SJCRH30 (cell line): ENCODE data around the gene KHDRBS2. TPM values are rescaled to one million over a fixed set of nuclear protein-coding genes. Genes with fewer than 3 reads are reported as not detected.

Experiments
- DNase-seq, 2 experiments: peaks; one replicate each; pipeline ENCODE4 v3.0.0-alpha.2; 2015 to 2020
- H3K27ac ChIP-seq: fragments of 250-450 bp; sonication (Bioruptor Pico); 2 replicates; pipeline ENCODE4 v1.5.1; 2020; ENCODE audit warnings: mild to moderate bottlenecking, moderate library complexity
- H3K27me3 ChIP-seq: fragments of 250-450 bp; sonication (Bioruptor Pico); 2 replicates; pipeline ENCODE4 v1.5.1; 2020; ENCODE audit warnings: mild to moderate bottlenecking, moderate library complexity
- H3K36me3 ChIP-seq: fragments of 250-450 bp; sonication (Bioruptor Pico); 2 replicates; pipeline ENCODE4 v1.5.1; 2020; ENCODE audit warnings: mild to moderate bottlenecking, moderate library complexity
- H3K4me1 ChIP-seq: fragments of 250-450 bp; sonication (Bioruptor Pico); 2 replicates; pipeline ENCODE4 v1.5.1; 2020; ENCODE audit warnings: mild to moderate bottlenecking, moderate library complexity
- H3K4me3 ChIP-seq: fragments of 250-450 bp; sonication (Bioruptor Pico); 2 replicates; pipeline ENCODE4 v1.5.1; 2020; ENCODE audit warnings: mild to moderate bottlenecking, moderate library complexity
- H3K9me3 ChIP-seq: fragments of 250-450 bp; sonication (Bioruptor Pico); replicated peaks from 2 replicates; pipeline ENCODE4 v1.5.1; 2020; ENCODE audit warnings: mild to moderate bottlenecking, moderate library complexity
- total RNA-seq: library from RNA; depleted of rRNA; stranded (reverse); fragments of >200 nt; shearing (Covaris generic); gene quantifications from 2 replicates; pipeline ENCODE4 v1.2.3, GENCODE V29; 2014

KHDRBS2 gene
- total RNA-seq, 1 experiment from 2014 or later = not detected

DNA sequence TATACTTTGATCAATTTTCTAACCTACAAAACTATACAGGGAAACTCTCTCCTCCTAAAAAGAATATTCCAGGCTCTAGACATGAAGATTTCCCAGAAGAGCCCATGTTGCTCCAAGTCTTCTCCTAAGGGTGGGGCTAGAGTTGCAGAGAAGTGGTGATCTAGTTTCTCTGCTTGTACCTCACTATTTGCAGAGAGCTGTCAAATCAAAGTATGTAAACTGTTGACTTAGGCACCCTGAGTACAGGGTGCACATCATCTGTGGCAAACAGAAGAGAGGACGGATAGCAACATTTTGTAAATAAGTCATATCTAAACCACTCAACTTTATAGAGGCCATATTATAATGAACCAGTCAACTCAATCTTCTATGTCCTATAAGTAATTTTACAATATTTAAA, 250.1 kb downstream of the KHDRBS2 start:
- no peaks in the 10 kb centered on the region for H3K36me3 ChIP-seq
- H3K4me3 ChIP-seq = no peak overlapping the region
- no peak overlapping the region for H3K27ac ChIP-seq
- no peak for DNase-seq
- H3K27me3 ChIP-seq = no peaks in the 10 kb centered on the region
- no peaks in the 10 kb centered on the region for H3K9me3 ChIP-seq
- H3K4me1 ChIP-seq = no peaks in the 10 kb centered on the region

DNA sequence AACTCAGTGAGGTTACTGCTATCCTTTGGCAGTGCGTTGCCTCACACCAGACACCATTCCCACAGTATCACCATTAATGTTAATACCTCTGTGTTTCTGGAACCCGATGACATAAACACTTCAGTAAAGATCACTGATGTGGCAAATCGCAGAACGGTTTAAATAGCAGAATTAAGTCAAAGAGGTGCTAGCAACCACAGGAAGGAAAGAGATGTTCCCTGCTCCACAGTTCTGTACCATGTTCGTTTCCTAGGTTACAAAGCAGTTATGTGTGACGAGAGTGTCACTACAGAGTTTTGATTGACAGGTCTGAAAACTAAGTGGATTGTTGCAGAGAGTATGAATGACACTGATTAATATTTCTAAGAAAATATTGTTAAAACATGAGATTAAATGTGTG, 272.3 kb downstream of the KHDRBS2 start:
- H3K4me3 ChIP-seq = no peak overlapping the region
- no peak overlapping the region for H3K27ac ChIP-seq
- no peak for DNase-seq
- H3K27me3 ChIP-seq = no peaks in the 10 kb centered on the region
- no peaks in the 10 kb centered on the region for H3K9me3 ChIP-seq
- no peaks in the 10 kb centered on the region for H3K4me1 ChIP-seq
- no peaks in the 10 kb centered on the region for H3K36me3 ChIP-seq

DNA sequence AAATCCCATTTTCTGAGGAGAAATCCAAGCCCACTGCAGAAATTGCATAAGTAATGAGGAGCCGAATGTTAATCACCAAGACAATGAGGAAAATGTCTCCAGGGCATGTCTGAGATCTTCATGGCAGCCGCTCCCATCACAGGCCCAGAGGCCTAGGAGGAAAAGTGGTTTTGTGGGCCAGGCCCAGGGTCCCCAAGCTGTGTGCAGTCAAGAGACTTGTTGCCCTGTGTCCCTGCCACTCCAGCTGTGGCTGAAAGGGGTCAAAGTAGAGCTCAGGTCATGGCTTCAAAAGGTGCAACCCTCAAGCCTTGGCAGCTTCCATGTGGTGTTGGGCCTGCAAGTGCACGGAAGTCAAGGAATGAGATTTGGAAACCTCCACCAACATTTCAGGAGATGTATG, 276.6 kb downstream of the KHDRBS2 start:
- no peak for DNase-seq
- Histone ChIP-seq H3K27ac (no peak overlapping the region), H3K4me1 (no peaks in the 10 kb centered on the region), H3K27me3 (no peaks in the 10 kb centered on the region), H3K4me3 (no peak overlapping the region), H3K36me3 (no peaks in the 10 kb centered on the region), H3K9me3 (no peaks in the 10 kb centered on the region)

DNA sequence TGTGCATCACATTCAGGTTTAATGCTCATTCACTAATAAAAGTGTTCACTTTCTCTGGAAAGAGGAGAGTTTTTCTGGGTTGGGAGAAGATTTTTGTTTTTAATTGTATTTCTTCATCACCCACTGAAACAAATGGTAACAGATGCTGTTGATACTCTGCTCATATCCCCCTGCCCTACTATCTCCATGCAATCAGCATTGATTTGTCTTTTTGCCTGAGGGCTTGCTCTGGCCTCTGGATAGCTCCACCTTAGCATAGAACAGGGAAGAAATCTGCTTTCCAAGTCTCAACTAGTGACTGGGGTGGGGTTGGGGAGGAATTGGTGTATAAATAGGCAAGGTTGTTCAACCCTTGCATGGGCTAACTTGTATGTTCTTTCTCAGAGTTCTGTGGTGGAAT, 296.4 kb downstream of the KHDRBS2 start:
- H3K4me3 ChIP-seq = no peak overlapping the region
- no peaks in the 10 kb centered on the region for H3K36me3 ChIP-seq
- no peak for DNase-seq
- H3K9me3 ChIP-seq = no peaks in the 10 kb centered on the region
- H3K4me1 ChIP-seq = no peaks in the 10 kb centered on the region
- H3K27ac ChIP-seq = no peak overlapping the region
- no peaks in the 10 kb centered on the region for H3K27me3 ChIP-seq

DNA sequence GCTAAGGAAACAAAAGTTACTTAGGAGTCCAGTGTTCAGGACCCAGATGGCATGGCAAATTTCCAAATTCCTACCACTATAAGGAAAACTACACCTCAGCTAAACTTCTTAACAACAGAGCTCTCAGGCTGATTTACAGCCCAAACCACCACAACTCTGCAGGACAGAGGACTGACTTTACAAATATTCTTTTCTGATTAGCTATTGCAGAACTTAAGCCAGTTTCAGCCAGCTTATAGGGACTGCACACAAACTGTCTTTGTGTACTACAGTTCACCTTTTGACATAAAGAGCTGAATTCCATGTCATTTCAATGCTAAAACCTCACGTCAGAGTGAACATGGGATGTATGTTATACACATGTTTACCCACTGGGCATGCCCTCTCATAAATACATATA, 305.4 kb downstream of the KHDRBS2 start:
- Histone ChIP-seq H3K4me1 (no peaks in the 10 kb centered on the region), H3K27ac (no peak overlapping the region), H3K27me3 (no peaks in the 10 kb centered on the region), H3K36me3 (no peaks in the 10 kb centered on the region), H3K4me3 (no peak overlapping the region), H3K9me3 (no peaks in the 10 kb centered on the region)
- no peak for DNase-seq

DNA sequence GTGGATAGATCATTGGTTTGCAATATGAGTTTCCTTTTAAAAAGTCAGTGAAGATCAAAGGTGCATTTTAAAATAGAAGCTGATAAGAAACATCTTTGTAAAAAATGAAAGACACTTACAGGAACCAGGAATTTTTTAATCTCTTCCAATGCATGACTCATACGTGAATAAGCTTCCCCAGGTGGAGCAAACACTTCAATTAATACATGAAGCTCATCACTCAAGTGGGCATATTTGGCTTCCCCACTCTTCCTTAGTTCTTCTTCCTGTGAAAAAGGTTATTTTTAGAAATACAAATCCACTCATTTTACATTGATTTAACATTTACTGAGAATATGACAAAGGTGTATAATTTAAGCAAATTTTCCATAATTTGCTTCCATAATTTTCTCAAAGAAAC, 308.1 kb downstream of the KHDRBS2 start:
- Histone ChIP-seq H3K4me1 (no peaks in the 10 kb centered on the region), H3K9me3 (no peaks in the 10 kb centered on the region), H3K27me3 (no peaks in the 10 kb centered on the region), H3K36me3 (no peaks in the 10 kb centered on the region), H3K4me3 (no peak overlapping the region), H3K27ac (no peak overlapping the region)
- DNase-seq = no peak

DNA sequence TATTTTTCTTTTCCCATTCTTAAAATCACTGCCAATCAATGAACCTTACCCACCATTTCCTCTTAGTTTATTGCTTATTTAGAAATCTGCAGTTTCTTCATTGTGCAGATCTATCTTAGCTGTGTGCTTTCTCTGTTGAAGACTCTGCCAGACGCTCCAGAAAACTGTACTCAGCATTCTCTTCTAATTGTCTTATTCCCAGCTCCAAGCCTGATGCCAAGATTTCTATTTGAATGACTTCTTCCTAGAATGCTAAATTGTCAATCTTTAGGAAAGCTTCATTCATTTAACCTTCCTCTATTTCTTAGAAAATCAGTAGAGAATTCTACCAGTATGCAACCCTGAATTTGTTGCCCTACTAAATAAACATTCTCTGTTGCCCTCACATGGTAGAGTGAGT, 308.9 kb downstream of the KHDRBS2 start:
- H3K27me3 ChIP-seq = no peaks in the 10 kb centered on the region
- no peaks in the 10 kb centered on the region for H3K9me3 ChIP-seq
- H3K36me3 ChIP-seq = no peaks in the 10 kb centered on the region
- no peak overlapping the region for H3K27ac ChIP-seq
- DNase-seq = no peak
- no peak overlapping the region for H3K4me3 ChIP-seq
- H3K4me1 ChIP-seq = no peaks in the 10 kb centered on the region

DNA sequence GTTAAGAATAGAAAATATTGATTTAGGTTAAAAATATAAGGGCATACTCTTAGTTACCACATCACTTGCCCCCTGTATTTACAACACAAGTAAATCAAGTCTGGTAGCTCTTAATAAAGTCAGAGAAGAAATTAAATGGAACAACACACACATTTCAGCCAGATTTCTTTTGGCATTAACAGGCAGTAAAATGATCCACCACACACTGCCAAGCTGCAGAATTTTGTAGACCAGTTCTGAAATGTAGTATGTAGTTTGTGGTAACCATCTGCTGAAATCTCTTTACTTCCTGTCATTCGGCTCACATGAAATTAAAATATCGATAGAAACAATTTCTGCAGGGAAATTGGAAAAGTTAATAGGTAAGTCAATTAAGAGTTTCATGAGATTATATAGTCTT, 326.8 kb downstream of the KHDRBS2 start:
- Histone ChIP-seq H3K9me3 (no peaks in the 10 kb centered on the region), H3K36me3 (no peaks in the 10 kb centered on the region), H3K27ac (no peak overlapping the region), H3K4me1 (no peaks in the 10 kb centered on the region), H3K4me3 (no peak overlapping the region), H3K27me3 (no peaks in the 10 kb centered on the region)
- no peak for DNase-seq

DNA sequence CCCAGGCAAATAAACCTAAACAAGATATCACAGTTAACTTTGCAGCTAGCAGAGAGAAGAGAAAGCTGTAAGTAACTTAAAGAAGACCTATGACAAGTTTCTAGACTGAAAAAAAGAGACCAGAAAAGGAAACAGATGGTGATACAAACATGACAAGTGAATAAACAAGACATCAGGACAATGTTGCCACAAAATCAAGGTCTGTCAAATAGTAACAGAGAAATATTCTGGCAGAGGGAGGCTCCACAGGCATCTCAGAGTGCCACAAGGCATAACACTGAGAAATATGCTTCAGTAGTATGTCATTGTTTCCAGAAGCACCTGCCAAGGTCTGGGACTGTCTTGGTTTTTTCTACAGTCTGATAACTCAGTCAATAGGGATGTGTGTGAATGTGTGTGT, 332.2 kb downstream of the KHDRBS2 start:
- Histone ChIP-seq H3K27me3 (no peaks in the 10 kb centered on the region), H3K9me3 (no peaks in the 10 kb centered on the region), H3K4me3 (no peak overlapping the region), H3K27ac (no peak overlapping the region), H3K36me3 (no peaks in the 10 kb centered on the region), H3K4me1 (no peaks in the 10 kb centered on the region)
- no peak for DNase-seq

DNA sequence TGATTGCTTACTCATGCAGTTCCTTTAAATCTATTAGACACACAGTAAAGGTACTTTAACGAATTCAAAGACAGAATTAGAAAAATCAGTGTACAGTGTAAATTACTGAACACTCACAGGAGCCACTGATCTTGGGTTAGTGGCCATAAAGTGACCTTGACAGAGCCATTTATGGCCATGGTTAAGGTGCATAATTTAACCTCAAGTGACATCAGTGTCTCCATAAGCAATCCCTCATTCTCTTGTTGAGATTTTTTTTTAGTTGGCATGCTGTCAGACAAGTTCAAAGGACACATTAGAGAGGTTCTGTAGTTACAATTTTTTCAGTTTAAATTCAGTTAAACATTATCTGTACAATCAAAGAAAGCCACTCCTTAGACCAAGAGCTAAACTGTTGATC, 334.4 kb downstream of the KHDRBS2 start:
- Histone ChIP-seq H3K36me3 (no peaks in the 10 kb centered on the region), H3K27ac (no peak overlapping the region), H3K9me3 (no peaks in the 10 kb centered on the region), H3K4me1 (no peaks in the 10 kb centered on the region), H3K4me3 (no peak overlapping the region), H3K27me3 (no peaks in the 10 kb centered on the region)
- no peak for DNase-seq

DNA sequence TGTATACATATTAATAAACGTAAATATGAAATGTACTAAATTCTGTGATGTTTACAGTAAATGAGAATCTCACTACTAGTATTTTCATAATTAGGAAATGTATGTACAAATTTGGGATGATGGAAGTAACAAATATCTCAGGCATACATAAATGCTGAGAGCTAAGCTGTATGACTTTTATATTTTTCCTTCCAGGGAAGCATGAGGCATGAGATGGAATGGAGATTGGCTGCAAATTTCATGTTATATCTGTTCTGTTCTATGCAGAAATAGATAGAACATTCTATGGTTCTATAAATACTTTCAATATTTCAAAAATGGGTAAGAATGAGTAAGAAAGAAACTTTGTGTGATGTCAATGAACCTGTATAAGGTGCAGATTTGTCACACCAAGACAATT, 335.2 kb downstream of the KHDRBS2 start:
- no peak overlapping the region for H3K27ac ChIP-seq
- H3K9me3 ChIP-seq = no peaks in the 10 kb centered on the region
- no peaks in the 10 kb centered on the region for H3K36me3 ChIP-seq

DNA sequence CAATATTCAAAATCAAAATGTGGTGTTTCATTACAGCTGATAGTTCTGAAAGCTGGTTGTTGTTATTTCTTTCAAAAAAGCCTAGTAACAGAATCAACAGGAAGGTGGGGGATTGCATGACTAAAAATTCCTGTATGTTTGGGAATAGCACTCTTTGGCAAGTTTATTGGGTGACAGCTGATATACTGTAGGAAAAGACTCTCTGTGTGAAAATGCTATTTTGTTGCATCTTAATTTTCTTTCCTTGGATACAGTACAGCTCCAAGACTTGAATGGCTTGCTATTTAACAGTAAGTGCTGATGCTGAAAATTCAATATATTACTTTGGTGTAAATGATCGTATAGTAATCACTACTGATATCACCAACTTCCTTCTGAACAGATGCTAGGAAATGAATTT, 336.1 kb downstream of the KHDRBS2 start:
- Histone ChIP-seq H3K36me3 (no peaks in the 10 kb centered on the region), H3K9me3 (no peaks in the 10 kb centered on the region), H3K27ac (no peak overlapping the region), H3K4me3 (no peak overlapping the region), H3K4me1 (no peaks in the 10 kb centered on the region), H3K27me3 (no peaks in the 10 kb centered on the region)
- no peak for DNase-seq

More for the DNA sequence above, 335.2 kb downstream of the KHDRBS2 start:
- H3K4me3 ChIP-seq = no peak overlapping the region
- DNase-seq = no peak
- H3K4me1 ChIP-seq = no peaks in the 10 kb centered on the region
- no peaks in the 10 kb centered on the region for H3K27me3 ChIP-seq

DNA sequence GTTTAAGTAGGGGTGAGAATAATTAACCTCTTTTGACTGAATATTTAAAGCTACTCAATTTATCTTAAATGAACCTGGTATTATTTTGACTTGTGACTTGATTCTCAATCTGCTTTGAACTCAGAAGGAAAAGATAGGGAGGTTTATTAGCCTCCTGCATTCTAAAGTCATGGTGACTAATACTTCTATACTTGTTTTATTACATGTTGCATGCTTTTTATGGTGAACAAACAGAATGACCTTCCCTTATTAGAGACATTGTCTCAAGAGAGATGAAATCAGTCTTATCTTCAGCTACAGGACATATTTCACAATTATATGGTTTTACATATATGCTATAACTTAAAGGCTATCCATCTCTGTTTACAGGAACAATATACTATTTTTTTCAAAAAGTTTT, 336.9 kb downstream of the KHDRBS2 start:
- H3K4me1 ChIP-seq = no peaks in the 10 kb centered on the region

DNA sequence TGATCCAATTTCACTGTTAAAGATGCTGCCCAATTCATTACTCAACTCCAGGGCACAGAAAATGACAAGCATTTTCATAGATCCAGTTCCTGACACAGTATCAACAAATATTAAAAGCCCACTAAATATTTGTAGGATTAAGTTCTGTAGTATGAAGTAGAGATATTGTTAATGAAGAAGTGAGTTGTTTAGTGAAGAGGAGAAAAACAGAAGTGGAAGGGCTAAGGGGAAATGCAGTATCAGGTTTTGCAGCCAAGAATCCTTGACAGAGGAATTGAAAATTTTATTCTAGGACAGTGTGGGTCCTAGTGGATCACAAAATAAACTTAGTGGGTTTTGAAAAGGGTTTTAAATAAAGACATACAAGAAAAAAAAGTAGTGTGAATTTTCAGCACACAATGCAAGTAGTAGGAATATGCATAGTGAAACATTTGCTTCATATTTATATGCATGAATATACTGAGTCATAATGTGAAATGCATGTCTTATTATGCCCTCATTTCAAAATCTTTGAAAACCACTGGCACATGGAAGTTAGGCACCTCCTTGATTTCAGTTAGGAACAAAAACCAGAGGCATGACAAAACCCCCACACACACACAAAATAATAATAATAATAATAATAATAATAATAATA, 338.6 kb downstream of the KHDRBS2 start:
- Histone ChIP-seq H3K4me3 (no peak overlapping the region), H3K9me3 (no peaks in the 10 kb centered on the region), H3K36me3 (no peaks in the 10 kb centered on the region), H3K27ac (no peak overlapping the region), H3K27me3 (no peaks in the 10 kb centered on the region), H3K4me1 (no peaks in the 10 kb centered on the region)
- DNase-seq = no peak

More for the DNA sequence above, 336.9 kb downstream of the KHDRBS2 start:
- no peak overlapping the region for H3K27ac ChIP-seq
- no peaks in the 10 kb centered on the region for H3K9me3 ChIP-seq
- no peaks in the 10 kb centered on the region for H3K27me3 ChIP-seq
- no peak for DNase-seq
- no peak overlapping the region for H3K4me3 ChIP-seq
- H3K36me3 ChIP-seq = no peaks in the 10 kb centered on the region

DNA sequence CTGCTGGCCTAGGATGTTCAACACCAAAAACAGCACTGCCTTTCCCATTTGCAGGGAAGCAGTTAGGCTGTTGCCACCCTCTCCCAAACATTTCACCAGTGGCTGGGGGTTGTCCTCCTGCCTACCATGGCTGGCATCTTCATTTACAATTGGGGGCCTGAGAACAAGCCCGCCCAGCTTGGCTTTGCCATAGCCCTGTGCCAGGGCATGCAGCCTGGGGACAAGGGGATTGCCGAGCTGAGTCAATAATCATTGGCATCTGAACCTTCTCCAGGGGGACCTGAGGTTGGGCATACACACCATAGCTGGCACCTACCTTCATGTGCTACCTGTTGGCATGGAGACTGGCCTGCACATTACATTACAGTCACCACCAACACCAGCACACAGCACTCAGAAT, 345.1 kb downstream of the KHDRBS2 start:
- H3K9me3 ChIP-seq = no peaks in the 10 kb centered on the region
- no peak for DNase-seq
- H3K4me1 ChIP-seq = no peaks in the 10 kb centered on the region
- no peaks in the 10 kb centered on the region for H3K27me3 ChIP-seq
- H3K27ac ChIP-seq = no peak overlapping the region
- H3K4me3 ChIP-seq = no peak overlapping the region
- H3K36me3 ChIP-seq = no peaks in the 10 kb centered on the region

DNA sequence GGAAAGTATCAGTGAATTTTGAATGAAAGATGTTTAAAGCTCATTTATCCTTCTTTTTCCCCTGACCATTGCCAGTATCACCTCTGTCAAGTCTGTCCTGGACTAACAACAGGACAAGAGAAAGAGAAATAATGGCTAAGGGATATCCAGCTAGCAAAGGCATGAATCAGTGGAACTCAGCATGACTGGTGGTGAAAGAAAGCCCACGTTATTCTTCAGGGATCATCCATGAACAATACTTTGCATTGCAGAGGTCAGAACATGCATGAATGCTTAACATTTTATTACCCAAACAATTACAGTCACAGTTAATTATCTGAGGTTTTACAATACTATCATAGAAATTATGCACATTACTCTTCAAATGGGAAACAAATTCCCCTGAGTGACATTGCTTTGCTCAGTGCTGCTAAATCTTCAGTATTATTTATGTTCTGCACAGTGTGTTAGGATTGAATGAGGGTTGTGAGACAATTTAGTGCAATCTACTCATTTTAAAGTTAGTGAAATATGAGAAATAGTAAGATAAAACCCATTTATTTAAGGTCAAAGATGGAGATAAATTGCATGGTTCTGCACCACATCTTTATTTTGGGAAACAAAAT, 350.7 kb downstream of the KHDRBS2 start:
- Histone ChIP-seq H3K4me1 (no peaks in the 10 kb centered on the region), H3K27ac (no peak overlapping the region), H3K9me3 (no peaks in the 10 kb centered on the region), H3K27me3 (no peaks in the 10 kb centered on the region), H3K36me3 (no peaks in the 10 kb centered on the region), H3K4me3 (no peak overlapping the region)
- no peak for DNase-seq
